Measurements from ENCODE around the gene SERP2.

DNA sequence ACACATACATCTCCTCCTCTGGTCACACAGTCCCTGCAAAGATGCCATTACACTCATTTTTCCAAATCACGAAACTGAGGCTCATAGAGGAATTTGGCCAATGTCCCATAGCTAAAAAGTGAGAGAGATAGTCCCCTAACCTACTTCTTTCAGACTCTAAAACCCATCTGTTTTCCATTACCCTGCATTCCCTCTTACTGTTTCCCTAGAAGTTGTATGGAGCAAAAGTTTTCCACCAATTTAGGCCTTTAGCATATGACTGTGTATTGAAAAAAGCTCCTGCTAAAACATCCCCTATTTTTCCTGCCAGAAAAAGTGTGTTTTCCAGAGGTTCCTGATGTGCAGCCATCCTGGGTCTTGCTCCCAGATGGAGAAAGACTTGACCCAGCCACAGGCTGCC, 16.3 kb downstream of the SERP2 start:
- TF ChIP-seq, protein P1, sequence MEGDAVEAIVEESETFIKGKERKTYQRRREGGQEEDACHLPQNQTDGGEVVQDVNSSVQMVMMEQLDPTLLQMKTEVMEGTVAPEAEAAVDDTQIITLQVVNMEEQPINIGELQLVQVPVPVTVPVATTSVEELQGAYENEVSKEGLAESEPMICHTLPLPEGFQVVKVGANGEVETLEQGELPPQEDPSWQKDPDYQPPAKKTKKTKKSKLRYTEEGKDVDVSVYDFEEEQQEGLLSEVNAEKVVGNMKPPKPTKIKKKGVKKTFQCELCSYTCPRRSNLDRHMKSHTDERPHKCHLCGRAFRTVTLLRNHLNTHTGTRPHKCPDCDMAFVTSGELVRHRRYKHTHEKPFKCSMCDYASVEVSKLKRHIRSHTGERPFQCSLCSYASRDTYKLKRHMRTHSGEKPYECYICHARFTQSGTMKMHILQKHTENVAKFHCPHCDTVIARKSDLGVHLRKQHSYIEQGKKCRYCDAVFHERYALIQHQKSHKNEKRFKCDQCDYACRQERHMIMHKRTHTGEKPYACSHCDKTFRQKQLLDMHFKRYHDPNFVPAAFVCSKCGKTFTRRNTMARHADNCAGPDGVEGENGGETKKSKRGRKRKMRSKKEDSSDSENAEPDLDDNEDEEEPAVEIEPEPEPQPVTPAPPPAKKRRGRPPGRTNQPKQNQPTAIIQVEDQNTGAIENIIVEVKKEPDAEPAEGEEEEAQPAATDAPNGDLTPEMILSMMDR (conservative IDR thresholded peaks at IDR 0.05 in 1 of 2, IDR thresholded peaks at IDR 0.05 in 1 of 2; ENCODE audit: low read depth in 1 of 2, low read length in 2 of 2): no peak
- no peak for TF ChIP-seq EZH2 (IDR thresholded peaks at IDR 0.05; ENCODE audit: low read length, missing control alignments)

All from fibroblast of lung (primary cell).